Measurements from ENCODE around the gene FHOD1.

GRCh38 chr16:67252609-67253497, 5.6 kb upstream of the FHOD1 start:
- TF ChIP-seq CTCF (IDR thresholded peaks at IDR 0.05), result no peak
- TF ChIP-seq POLR2A (IDR thresholded peaks at IDR 0.05), result no peak
- TF ChIP-seq EP300 (IDR thresholded peaks at IDR 0.05), result no peak

All from gastroesophageal sphincter (tissue), 3 donors.